ELR (cell line): ENCODE results near the gene SLC36A3.
A peak's percentile ranks its signal among the peaks of the same experiment; 100 is the strongest.

Experiments
- DNase-seq: peaks from one replicate; pipeline ENCODE4 v3.0.0-alpha.2; 2015; ENCODE audit warnings: low read depth

The SLC36A3 gene

DNA sequence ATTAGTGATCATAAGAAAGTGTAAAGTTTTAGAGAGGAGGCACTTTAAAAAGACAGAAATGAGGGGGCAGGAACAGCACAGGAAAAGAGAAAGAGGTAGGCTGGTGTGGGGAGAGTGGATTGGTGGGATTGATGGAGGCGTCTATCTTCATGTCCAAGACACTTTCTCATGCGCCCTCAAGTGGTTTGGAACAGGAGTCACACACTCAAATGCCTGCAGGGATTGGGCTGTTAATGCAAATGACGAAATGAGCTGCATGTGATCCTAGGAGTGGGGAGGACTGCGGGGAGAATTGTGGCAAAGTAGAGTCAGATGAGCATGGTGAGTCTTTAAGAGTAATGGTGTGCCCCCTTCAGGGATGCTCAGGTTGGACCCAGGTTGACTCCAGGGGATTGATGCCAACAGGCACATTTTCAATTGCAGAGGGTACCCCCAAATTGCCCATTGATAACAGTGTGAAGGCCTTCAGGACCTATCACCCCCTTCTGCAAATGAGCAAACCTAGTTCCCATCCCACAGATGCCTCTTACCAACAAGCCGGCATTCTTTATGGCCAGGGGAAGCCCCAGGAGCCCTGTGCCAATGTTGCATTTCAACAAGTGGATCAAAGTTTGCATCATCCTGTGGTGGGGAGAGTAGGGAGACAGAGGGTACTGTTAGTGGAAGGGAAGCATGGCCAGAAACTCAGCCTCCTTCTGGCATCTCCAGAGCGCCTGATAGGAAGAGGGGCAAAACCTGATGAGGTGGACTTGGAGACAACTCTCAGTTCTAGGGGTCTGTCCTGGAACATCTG is 5.3 kb downstream of the SLC36A3 start:
- DNase-seq = peak; percentile 83

DNA sequence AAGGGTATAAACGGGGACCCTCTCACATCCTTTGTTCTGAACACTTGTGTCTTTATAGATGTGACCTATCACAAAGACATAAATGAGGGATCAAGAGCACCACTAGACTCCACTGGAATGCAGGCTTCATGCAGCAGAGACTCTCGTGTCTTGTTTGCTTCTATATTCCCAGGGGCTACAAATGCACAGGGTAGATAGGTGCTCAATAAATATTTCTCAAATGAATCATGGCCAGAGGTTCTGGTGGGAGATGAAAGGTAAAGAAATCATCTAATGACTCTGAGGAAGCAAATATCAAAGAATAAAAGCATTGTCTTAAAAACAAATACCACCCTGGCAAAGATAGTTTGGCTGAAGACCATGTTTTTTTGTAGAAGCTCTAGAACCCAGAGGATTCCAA is 6.6 kb downstream of the SLC36A3 start:
- no peak for DNase-seq

DNA sequence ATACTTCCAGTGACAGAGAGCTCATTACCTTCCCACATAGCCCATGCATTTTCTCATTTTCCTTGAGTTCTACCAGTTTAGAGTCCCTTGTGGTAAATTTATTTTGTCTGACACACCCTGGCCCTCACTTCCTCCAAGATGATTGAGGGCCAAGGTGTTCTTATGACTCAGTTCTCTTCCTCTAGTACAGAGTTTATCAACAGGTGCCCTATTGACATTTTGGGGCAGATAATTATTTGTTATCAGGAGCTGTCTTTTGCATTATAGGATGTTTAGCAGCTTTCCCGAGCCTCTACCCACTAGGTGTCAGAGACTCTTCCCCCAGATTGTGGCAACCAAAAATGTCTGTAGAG is 7.1 kb downstream of the SLC36A3 start:
- DNase-seq = no peak

DNA sequence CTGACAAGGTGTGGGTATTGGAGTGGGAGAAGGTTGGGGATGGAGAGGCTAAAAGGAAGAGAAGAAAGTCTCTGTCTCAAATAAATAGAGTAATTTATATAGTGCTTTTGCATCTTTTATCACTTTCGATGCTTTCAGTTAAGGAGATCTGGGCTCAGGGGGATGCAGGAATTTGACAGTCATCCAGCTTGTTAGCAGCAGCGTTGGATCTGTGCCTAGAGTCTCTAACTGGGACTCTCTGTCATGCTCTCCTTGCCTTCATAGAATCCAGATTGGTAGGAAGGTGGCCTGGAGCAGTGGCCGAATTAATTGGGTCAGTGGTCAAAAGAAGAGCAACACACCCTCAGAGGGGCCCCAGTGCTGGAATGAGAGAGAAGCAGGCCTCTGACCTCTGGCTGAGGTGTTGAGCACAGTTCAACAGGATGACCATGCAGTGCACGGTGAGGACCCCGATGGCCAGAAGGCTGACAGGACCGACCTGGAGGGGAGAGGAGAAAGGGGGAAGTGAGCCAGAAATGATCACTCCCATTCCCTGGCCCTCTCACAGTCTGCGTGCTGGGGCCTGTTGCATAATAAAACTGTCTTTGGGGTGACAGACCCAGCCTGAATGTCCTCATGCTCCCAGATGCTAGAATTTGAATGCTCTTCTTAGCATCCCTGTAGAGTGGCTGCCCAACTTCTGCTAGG is 7.6 kb downstream of the SLC36A3 start:
- DNase-seq = no peak

DNA sequence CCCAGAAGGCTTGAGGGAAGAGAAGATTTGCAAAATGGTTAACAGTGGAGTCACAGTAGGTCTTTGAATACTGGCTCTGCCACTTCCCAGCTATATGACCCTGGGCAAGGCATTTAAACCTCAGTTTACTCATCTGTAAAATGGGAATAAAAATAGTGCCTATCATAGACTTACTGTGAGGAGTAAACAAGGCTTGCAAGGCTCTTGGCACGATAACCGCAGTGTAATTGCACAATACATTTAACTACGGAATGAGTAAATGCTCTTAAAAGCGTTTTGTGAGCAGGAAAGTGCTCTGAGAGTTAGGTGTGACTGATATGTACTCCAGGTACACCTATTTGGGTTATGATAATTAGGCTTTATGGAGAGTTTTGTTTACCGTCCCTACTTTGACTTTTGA is 8.4 kb downstream of the SLC36A3 start:
- DNase-seq = peak; percentile 8

DNA sequence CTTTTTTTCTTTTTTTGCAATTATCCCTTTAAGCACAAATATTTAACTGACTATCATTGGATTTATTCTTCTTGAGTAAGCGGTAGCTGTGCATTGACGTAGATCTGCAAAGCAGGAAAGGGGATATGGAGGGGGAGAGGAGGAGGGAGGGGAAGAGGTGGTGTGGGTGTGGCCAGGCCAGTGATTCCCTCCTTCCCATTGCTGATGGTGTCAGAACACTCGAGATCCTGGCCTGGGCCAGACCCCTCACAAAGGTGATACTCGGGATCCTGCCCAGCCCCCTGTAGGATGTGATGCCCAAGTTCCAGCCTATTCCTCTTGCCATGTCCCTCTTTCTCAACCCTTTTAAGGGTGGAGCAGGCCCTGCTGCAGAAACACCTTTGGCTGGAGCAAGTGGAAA is 9.9 kb downstream of the SLC36A3 start:
- no peak for DNase-seq

DNA sequence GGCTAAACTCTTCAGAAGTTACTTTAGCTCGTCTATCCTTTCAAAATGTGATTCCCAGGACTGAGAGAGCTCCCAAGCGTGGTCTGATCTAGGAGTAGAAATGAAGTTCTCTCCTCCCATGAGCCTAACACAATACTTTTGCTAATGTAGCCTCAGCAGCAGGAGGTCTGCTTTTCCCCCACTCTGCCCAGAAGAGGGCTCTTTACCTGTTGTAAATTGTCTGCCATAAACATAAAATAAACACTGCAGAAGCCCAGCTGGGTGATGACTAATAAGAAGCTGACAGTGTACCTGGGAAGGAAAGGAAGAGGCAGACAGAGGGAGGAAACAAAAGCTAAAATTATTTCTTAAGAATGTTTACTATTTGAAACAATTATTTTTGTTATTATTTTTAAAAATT is 15.4 kb downstream of the SLC36A3 start:
- DNase-seq = peak; percentile 15

DNA sequence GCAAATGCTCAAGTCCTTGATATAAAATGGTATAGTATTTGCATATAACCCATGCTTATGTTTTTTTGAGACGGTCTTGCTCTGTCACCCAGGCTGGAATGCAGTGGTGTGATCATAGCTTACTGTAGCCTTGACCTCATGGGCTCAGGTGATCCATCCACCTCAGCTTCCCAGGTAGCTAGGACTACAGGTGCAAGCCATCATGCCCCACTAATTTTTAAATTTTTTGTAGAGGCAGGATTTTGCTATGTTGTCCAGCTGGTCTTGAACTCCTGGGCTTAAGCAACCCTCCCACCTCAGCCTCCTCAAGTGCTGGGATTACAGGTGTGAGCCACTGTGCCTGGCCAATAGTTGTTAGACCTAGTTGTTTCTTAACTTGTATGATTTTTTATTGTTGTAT is 17.3 kb downstream of the SLC36A3 start:
- no peak for DNase-seq

DNA sequence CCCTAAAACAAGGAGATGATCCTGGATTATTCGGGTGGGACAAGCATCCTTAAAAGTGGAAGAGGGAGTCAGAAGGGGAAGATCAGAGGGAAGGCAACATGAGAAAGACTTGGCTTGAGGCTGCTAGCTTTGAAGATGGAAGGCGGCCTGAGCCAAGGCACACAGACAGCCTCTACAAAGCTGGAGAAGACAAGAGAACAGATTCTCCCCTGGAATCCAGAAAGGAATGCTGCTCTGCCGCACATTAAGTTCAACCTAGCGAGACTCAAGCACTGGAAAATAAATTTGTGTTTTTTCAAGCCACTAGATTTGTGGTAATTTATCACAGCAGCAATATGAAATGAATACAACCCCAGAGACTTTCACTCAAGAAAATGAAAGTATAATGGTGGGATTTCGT is 17.9 kb downstream of the SLC36A3 start:
- no peak for DNase-seq

DNA sequence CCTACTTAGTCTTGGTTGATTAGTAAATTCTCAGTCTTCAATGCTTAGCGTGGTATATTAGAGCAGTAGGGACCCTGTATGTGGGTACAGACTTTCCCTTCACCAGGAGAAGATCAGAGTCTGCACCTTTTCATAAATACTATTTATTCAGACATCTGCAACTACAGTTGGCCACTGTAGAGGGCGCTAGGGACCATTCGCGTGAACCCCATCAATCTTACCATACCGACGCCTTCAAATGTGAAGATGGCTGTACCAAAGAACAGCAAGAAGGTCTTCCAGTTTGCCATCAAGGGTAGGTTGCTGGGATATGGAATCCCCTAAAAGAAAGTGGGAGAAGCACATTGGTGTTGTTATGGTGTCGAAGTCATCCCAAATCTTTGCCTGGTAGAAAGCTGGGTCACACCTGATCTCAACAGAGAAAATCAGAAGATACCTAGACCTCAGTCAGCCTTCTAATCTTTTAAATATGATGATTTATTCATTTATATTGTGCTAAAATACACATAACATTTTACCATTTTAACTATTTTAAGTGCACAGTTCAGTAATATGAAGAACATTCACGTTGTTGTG is 19.1 kb downstream of the SLC36A3 start:
- peak; percentile 17 for DNase-seq

DNA sequence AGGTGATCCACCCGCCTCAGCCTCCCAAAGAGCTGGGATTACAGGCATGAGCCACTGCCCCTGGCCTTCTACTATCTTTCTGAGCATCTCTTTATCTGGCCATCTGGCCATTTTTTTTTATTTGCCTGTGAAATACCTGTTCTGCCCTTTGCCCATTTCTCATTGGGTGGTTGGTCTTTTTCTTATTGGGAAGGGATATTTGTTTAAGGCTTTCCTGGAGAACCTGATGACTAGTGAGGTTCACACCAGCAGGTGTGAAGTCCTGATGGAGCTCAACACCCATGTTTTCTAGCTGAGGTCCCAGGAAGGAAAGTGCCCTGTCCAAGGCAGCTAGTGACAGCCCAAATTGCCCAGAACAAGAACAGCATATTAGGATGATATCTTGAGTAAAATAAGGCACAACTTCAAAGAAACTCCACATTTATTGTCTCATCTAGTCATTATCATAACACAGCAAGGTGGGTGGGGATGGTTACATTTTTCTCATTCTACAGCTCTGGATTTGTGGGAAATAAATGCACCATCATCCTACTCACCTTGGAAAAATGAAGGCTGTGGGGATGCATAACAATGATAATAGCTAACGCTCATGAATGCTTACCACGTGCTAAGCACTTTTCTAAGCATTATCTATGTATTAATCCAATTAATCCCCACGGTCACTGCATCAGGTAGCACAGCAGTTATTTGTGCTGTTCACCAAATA is 20.3 kb downstream of the SLC36A3 start:
- DNase-seq = peak; percentile 7

DNA sequence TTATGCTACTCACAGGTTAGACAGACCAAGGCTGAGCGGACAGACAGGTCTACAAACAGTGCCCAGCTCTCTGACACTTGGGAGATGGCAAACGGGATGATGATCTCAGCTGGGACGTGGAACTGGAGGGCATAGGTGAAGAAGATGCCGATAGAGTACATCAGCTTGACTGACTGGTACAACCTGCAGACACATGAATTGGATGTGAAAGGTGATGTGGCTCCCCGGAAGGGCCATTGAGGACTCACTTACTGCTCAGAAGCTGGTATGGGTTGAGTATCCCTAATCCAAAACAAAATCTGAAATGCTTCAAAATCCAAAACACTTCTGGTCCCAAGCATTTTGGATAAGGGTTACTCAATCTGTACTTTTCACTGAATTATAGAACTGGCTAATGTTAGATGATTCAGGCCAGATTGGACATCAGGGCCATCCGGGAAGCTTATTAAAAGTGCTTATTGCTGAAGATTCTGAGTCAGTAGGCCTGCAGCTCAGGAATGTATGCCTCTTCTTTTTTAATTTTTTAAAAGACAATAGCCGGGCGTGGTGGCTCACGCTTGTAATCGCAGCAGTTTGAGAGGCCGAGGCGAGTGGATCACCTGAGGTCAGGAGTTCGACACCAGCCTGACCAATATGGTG is 22.4 kb downstream of the SLC36A3 start:
- DNase-seq = no peak

DNA sequence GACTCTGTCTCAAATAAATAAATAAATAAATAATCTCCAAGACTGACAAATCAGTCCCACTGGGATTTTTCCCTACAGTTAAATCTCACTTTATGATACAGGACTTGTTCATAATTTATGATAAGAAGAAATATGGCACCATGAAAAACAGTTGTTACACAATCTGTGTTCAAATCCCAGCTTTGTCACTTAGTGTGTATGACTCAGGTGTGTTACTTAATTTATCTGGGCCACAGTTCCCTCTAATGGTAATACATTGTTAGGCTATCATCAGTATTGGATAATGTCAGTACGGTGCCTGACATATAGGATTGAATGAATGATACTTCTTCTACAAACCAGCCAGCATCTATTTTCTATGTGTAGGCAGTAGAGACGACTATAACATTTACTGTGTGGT is 23.1 kb downstream of the SLC36A3 start:
- DNase-seq = no peak

DNA sequence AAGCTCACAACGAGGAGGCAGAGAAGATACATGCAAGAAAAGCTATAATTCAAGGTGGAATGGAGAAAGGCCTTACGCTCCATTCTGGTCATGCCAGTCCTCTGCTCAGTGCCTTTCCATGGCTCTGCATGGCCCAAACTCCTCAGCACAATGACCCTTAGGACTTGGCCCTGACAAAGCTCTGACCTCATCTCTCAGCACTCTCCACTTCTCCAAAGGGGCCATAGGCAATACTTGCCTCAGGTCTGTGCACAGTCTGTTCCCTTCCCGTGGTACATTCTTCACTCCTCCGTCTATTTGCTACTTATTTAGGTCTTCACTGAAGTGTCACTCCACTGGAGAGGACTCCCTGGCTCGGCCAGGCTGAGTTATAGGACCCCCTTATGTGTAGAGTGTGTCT is 24.7 kb downstream of the SLC36A3 start:
- no peak for DNase-seq

DNA sequence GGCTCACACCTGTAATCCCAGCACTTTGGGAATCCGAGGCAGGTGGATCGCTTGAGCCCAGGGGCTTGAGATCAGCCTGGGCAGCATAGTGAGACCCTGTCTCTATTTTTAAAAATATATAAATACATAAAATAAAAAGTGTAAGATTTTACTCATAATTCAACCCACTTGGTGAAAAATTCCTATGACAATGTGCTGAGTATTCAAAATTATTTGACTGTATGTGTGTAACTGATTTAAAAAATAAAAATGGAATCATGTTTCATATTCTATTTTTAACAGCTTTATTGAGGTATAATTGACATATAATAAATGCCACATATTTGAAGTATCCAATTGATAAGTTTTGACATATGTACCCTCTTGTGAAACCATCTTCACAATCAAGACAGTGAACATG is 27.8 kb downstream of the SLC36A3 start:
- DNase-seq = no peak

DNA sequence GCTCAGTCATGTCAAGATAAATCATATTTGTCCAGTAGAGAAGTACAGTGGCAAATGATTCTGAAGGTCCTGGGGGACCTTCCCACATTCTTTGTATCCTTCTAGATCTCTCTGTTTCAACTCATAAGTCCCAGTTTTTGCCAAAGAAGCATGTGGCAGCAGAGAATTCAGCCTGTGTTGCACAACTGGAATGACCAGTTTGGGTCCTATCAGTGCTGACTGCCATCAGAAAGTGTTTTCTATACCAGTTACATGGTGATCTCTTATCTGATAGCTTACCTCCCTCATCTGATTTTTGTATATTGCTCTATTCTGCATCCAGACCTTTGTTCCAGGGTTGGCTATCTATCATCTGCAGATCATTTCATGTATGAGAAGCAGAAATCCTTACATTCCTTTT is 28.9 kb downstream of the SLC36A3 start:
- no peak for DNase-seq

DNA sequence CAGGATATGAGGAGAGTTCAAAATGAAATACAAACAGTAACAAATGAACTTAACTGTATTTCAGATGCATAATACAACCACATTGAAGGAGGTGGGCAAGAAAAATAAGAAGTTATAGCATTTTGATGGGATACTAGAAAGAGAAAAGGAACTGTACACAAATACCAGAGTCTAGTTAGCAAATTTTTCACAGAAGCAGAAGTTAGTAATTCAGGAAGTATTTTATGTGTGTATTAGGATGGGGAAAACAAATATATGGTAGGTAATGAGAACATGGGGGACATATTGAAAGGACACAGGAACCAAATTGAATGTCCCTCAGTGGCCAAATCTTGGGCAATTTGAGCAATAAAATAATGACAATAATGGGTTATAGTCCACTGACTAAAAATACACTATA is 32.2 kb downstream of the SLC36A3 start:
- no peak for DNase-seq

DNA sequence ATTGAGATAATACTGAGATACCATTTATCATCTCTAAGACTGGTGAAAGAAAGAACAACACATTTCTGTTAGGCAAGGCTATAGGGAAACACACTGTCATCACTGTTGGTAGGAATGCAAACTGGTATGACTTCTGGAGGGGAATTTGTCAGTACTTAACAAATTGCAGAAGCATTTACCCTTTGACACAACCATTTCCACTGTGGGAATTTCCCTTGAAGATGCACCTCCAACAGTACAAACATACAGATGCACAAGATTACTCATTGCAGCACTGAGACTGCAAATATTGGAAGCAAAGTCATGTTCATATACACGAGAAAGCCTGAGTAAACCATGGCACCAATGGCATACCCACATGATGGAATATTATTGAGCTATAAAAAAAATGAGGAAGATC is 33.0 kb downstream of the SLC36A3 start:
- DNase-seq = peak; percentile 82

DNA sequence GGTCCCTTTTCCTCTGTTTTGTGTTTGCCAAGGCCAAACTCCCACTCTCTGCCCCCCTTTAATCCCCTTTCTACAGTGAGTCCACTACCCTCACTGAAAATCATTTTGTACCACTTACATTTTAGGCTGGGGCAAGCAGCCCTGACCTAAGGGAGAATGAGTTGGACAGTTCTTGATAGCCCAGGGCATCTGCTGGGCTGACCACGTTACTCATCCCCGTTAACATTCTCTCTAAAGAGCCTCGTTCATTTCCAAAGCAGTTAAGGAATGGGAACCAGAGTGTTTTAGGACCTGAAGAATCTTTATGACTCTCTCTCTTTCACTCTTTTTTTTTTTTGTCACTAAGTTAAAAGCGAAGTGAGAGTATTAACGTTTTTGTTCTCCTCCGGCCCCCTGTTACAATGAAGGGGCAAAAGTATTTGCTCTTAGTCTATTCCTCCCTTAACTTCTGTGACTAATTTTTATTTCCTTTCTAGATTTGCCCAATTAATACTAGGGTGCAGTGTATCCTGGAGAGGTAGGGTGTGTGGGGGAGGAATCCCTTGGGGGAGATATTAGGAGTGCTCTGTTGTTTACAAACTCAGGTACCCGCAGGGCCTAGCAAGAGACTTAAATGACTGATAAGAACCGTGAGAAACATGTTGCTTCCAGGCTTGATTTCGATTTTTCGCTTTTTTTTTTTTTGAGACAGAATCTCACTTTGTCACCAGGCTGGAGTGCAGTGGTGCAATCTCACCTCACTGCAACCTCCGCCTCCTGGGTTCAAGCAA is 35.9 kb downstream of the SLC36A3 start:
- DNase-seq = peak; percentile 73

DNA sequence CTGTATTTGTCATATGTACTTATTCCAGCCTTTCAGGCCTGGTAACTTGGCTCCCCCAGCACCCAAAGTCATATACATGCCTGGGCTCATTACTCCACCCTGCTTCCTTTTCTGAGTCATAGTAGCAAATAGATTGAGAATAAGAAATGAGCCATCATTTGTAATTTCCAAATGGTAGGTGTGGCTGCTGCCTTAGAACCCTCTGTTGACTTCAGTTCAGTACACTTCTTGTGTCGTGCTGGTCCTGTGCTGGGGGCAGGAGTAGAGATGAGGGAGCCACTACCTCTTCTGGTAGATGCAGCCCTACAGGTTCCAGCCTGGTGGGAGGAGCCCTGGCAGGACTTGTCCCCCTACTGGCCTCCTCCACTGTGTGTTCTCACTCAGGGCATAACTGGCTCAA is 39.5 kb downstream of the SLC36A3 start:
- DNase-seq = peak; percentile 81

DNA sequence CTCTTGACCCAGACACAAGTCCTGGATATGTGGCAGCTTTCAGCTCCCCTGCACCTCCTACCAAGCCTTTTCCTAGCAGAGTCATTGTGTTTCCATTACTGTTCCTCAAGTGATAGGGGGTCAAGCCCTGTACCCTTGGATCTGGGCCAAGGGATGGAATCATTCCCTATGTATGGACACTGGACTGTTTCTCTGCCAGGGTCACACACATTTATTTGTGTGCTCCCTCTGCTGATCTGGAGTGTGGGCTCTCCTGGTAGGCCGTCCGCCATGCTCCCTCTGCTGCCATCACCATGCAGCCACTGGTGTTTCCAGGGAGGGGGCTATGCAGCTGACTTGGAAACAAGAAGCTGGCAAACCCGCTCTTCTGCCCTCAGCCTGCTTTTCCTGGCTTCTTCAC is 41.0 kb downstream of the SLC36A3 start:
- no peak for DNase-seq

DNA sequence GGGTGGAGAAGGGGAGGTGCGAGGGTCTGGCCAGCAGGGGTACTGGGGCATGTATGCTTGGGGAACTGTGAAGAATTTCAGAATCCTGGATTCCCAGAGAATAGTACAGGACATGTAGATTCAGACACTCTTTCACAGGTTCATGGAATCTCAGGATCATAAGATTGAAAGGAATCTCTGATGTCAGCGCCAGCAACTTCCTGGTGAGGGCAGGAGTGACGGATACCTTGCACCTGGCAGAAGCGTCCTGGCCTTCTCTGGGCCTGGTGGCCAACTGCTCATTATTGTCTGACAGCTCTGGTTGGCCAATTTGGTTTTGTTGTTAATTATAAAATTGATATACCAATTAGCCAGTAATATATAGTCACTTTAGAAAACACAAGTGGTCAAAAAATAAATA is 43.6 kb downstream of the SLC36A3 start:
- no peak for DNase-seq
